ENCODE results near the gene ZBED4. TPM values are rescaled to one million over a fixed set of nuclear protein-coding genes. Genes with fewer than 3 reads are reported as not detected.
A peak's percentile ranks its signal among the peaks of the same experiment; 100 is the strongest.

ZBED4 gene
- total RNA-seq, 1 experiment from 2014 or later: 23.0 TPM

DNA sequence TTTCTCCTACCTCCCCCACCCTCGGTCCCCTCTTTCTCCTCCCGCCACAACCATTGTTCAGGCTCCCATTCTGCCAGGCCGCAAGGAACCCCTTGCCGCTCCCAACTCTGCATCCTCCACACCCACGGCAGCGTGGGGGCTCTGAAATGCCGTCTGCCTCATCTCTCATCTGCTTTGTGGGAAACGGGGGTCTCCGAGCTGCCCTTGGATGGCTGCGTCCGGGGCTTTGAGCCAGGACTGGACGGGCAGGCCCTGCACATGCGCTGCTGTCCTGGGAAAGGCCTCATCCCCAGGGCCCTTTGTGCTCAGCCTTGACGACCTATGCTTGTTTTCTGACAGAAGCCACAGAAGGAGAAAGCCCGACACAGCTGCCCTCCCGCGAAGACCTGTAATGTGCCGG is 73.3 kb downstream of the ZBED4 start:
- Mint-ChIP-seq H3K36me3 (ENCODE audit: insufficient read depth in 1 of 3, low read depth in 3 of 3) (peaks cover 0 to 14% (median 0%) of the 10 kb centered on the region in 3 experiments; a peak in 4 of 7 replicates), H3K27me3 (ENCODE audit: low read depth) (peaks cover 24% of the 10 kb centered on the region), H3K4me1 (peaks cover 3 to 11% of the 10 kb centered on the region in 2 experiments; a peak in 3 of 4 replicates), H3K4me3 (no peak overlapping the region), H3K27ac (peak overlapping the region in 1 of 3 experiments; percentile 6; a peak in 1 of 7 replicates), H3K9me3 (no peaks in the 10 kb centered on the region)
- no peak overlapping the region for H2BK5ac ChIP-seq (ENCODE audit: insufficient read length, low read length)
- no peak overlapping the region for H2BK15ac ChIP-seq (ENCODE audit: low read depth, low read length)
- no peak overlapping the region for H3T11ph ChIP-seq (ENCODE audit: low read length)
- no peak overlapping the region for H2BK120ac ChIP-seq (ENCODE audit: low read depth, low read length, poor library complexity, severe bottlenecking)
- no peak overlapping the region for H3K14ac ChIP-seq (ENCODE audit: insufficient read depth, low read length)
- no peak overlapping the region for H3K18ac ChIP-seq (ENCODE audit: insufficient read length, low read depth, low read length)
- H3K4ac ChIP-seq (ENCODE audit: low read depth, low read length): no peak overlapping the region
- H4K8ac ChIP-seq (replicated peaks; ENCODE audit: insufficient read length, low read depth, low read length): no peak overlapping the region
- no peak overlapping the region for H2BK12ac ChIP-seq (ENCODE audit: insufficient read length, low read depth, low read length)
- H3K79me2 ChIP-seq (ENCODE audit: insufficient read depth, low read length): no peaks in the 10 kb centered on the region
- no peak overlapping the region for H4K5ac ChIP-seq (ENCODE audit: insufficient read length, low read depth, low read length)
- H4K20me1 ChIP-seq (ENCODE audit: control insufficient read depth, insufficient read depth, insufficient read length): no peaks in the 10 kb centered on the region
- H4K91ac ChIP-seq (ENCODE audit: insufficient read length, low read depth, low read length): no peak overlapping the region
- no peaks in the 10 kb centered on the region for H3K4me1 ChIP-seq (ENCODE audit: insufficient read depth, low read length)
- DNase-seq: no peak
- H2AK5ac ChIP-seq (ENCODE audit: insufficient read length, low read length): no peak overlapping the region
- H3K79me1 ChIP-seq (ENCODE audit: insufficient read depth, low read depth, low read length, poor library complexity, severe bottlenecking): no peaks in the 10 kb centered on the region
- no peak overlapping the region for H2BK20ac ChIP-seq (ENCODE audit: low read depth, low read length, poor library complexity, severe bottlenecking)
- H3K23ac ChIP-seq (ENCODE audit: insufficient read length, low read depth, low read length): no peak overlapping the region
- H3K27ac ChIP-seq (ENCODE audit: insufficient read length, low read depth, low read length): no peak overlapping the region
- H3K23me2 ChIP-seq (ENCODE audit: insufficient read length, low read depth, low read length, poor library complexity, severe bottlenecking): no peaks in the 10 kb centered on the region
- WGBS (ENCODE audit: extremely low coverage, insufficient read length, low lambda C conversion rate): no CpG with 5 or more reads among the region's 18 CpGs
- no peaks in the 10 kb centered on the region for H3K9me3 ChIP-seq (ENCODE audit: control insufficient read depth, low read depth, low read length)
- no peak overlapping the region for H2AFZ ChIP-seq (ENCODE audit: low read length)
- H3K27me3 ChIP-seq (ENCODE audit: insufficient read depth, low read length): no peaks in the 10 kb centered on the region; the same call in 1 of the 2 replicates
- H3K9ac ChIP-seq (ENCODE audit: extremely low read depth, insufficient read length, low read length): no peak overlapping the region
- H3K56ac ChIP-seq (ENCODE audit: insufficient read length, low read depth, low read length): no peak overlapping the region
- H3K4me2 ChIP-seq (ENCODE audit: insufficient read depth, insufficient read length, low read length): no peak overlapping the region
- TF ChIP-seq, protein P1, sequence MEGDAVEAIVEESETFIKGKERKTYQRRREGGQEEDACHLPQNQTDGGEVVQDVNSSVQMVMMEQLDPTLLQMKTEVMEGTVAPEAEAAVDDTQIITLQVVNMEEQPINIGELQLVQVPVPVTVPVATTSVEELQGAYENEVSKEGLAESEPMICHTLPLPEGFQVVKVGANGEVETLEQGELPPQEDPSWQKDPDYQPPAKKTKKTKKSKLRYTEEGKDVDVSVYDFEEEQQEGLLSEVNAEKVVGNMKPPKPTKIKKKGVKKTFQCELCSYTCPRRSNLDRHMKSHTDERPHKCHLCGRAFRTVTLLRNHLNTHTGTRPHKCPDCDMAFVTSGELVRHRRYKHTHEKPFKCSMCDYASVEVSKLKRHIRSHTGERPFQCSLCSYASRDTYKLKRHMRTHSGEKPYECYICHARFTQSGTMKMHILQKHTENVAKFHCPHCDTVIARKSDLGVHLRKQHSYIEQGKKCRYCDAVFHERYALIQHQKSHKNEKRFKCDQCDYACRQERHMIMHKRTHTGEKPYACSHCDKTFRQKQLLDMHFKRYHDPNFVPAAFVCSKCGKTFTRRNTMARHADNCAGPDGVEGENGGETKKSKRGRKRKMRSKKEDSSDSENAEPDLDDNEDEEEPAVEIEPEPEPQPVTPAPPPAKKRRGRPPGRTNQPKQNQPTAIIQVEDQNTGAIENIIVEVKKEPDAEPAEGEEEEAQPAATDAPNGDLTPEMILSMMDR (conservative IDR thresholded peaks at IDR 0.05): no peak

All from H9 (cell line).